Measurements from ENCODE around the gene CD22.
"Not testable (repeated sequence)": the region's sequence is repeated elsewhere in the genome, so short reads cannot be mapped to it uniquely, and the experiment has no call there.

The CD22 gene

DNA sequence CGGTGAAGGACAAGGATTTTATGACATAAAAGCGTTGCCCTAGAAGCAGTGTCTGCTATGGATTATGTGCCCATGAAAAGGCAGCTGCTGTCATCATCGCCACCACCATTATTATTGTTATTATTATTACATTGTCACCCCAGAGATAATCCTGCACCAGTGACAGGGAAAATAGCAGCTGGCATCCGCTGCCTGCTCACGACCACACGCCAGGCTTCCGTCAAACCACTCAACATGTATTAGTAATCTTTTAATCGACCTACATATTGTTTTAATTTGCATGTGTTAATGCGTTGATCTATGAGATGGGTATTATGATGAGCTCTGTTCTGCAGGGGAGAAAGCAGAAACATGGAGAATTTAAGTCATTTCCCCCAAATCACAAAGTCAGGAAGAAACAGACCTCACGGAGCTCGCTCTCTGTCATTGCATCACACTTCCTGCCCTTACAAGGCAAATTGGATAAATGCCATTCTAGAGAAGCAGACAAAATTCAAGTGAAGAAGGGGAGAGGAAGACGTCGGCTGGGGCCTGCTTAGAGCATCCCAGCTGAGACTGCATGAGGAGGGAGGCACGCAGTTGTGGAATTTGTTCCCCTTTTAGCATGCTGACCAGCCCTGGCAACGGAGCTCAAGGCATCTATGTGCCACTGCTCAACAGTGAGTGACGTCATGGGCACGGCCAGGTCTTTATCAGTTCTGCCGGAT, 29.0 kb downstream of the CD22 start, which contains the start of gene FFAR3:
TSS of gene FFAR3 (plus strand) at position 594 of the 707 bp plus-strand sequence. CDS start 431 bp downstream, outside the sequence.
- Histone ChIP-seq H3K36me3 (ENCODE audit: control insufficient read depth, low read depth, low read length) (no peaks in the 10 kb centered on the region), H3K9ac (ENCODE audit: low read length) (no peak within 1 kb of the TSS), H3K27me3 (ENCODE audit: control insufficient read depth, insufficient read depth, low read length) (no peaks in the 10 kb centered on the region), H3K4me1 (ENCODE audit: control insufficient read depth, low read depth, low read length) (no peaks in the 10 kb centered on the region), H3K9me3 (ENCODE audit: control insufficient read depth, low read depth, low read length) (no peaks in the 10 kb centered on the region), H3K4me3 (ENCODE audit: low read length) (no peak within 1 kb of the TSS), H3K27ac (ENCODE audit: low read length) (no peak within 1 kb of the TSS)

DNA sequence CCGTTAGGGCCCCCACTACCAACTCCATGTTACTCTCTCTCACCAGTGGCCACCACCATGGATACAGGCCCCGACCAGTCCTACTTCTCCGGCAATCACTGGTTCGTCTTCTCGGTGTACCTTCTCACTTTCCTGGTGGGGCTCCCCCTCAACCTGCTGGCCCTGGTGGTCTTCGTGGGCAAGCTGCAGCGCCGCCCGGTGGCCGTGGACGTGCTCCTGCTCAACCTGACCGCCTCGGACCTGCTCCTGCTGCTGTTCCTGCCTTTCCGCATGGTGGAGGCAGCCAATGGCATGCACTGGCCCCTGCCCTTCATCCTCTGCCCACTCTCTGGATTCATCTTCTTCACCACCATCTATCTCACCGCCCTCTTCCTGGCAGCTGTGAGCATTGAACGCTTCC, 29.8 kb downstream of the CD22 start:
- not testable (repeated sequence) for H3K27ac ChIP-seq (ENCODE audit: low read length); H3K4me3 ChIP-seq (ENCODE audit: low read length); H3K9me3 ChIP-seq (ENCODE audit: control insufficient read depth, low read depth, low read length); H3K4me1 ChIP-seq (ENCODE audit: control insufficient read depth, low read depth, low read length); H3K36me3 ChIP-seq (ENCODE audit: control insufficient read depth, low read depth, low read length); H3K27me3 ChIP-seq (ENCODE audit: control insufficient read depth, insufficient read depth, low read length); H3K9ac ChIP-seq (ENCODE audit: low read length)

DNA sequence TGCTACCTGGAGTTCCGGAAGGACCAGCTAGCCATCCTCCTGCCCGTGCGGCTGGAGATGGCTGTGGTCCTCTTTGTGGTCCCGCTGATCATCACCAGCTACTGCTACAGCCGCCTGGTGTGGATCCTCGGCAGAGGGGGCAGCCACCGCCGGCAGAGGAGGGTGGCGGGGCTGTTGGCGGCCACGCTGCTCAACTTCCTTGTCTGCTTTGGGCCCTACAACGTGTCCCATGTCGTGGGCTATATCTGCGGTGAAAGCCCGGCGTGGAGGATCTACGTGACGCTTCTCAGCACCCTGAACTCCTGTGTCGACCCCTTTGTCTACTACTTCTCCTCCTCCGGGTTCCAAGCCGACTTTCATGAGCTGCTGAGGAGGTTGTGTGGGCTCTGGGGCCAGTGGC, 30.4 kb downstream of the CD22 start:
- not testable (repeated sequence) for H3K36me3 ChIP-seq (ENCODE audit: control insufficient read depth, low read depth, low read length); H3K4me1 ChIP-seq (ENCODE audit: control insufficient read depth, low read depth, low read length); H3K4me3 ChIP-seq (ENCODE audit: low read length); H3K27me3 ChIP-seq (ENCODE audit: control insufficient read depth, insufficient read depth, low read length); H3K9me3 ChIP-seq (ENCODE audit: control insufficient read depth, low read depth, low read length); H3K9ac ChIP-seq (ENCODE audit: low read length); H3K27ac ChIP-seq (ENCODE audit: low read length)

DNA sequence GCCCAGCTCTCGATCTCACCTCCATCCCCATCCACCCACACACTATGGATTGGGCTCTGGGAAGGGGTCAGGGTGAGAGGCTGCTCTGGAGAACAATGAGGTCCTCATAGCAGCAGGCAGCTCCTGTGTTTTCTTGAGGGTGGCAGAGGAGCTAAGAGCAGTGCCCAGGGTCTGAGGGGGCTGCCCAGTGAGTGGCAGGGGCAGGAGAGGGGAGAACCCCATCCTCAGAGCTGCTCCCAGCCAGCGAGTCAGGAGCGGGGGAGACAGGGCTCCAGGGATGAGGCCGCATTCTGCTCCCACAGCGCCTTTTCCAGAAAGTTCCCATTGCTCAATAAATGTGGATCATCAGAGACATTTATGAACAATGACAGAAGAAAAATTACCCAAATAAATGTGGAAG, 31.1 kb downstream of the CD22 start:
- not testable (repeated sequence) for H3K27ac ChIP-seq (ENCODE audit: low read length); H3K4me1 ChIP-seq (ENCODE audit: control insufficient read depth, low read depth, low read length); H3K27me3 ChIP-seq (ENCODE audit: control insufficient read depth, insufficient read depth, low read length); H3K9me3 ChIP-seq (ENCODE audit: control insufficient read depth, low read depth, low read length); H3K9ac ChIP-seq (ENCODE audit: low read length); H3K36me3 ChIP-seq (ENCODE audit: control insufficient read depth, low read depth, low read length); H3K4me3 ChIP-seq (ENCODE audit: low read length)

DNA sequence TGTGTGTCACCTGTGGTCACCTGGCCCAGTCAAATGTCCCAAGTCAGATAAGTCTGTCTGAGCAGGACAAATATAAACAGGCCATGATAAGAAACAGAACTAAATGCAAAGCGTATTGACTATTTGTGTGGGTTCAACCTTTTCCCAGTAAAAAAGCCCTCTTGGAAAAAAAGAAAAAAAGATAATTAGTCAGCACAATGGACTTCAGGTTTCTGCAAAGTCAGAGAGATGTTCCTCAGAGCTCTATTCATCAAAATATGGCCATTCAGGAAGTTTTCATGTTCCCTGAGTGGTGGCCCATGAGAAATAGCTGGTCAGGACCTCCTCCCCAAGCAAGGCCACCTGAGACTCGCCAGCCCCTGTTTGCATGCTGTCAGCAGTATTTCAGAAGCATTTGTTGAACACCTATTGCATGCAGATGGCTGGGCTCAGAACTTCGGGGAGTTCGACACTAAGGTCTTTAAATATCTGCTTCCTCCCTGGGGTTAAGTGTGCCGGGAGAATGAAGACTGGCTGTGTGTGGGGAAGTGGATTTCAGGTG, 32.0 kb downstream of the CD22 start:
- Histone ChIP-seq H3K27me3 (ENCODE audit: control insufficient read depth, insufficient read depth, low read length) (no peaks in the 10 kb centered on the region), H3K4me1 (ENCODE audit: control insufficient read depth, low read depth, low read length) (no peaks in the 10 kb centered on the region), H3K9me3 (ENCODE audit: control insufficient read depth, low read depth, low read length) (no peaks in the 10 kb centered on the region), H3K9ac (ENCODE audit: low read length) (no peak overlapping the region), H3K4me3 (ENCODE audit: low read length) (no peak overlapping the region), H3K27ac (ENCODE audit: low read length) (no peak overlapping the region), H3K36me3 (ENCODE audit: control insufficient read depth, low read depth, low read length) (no peaks in the 10 kb centered on the region)

DNA sequence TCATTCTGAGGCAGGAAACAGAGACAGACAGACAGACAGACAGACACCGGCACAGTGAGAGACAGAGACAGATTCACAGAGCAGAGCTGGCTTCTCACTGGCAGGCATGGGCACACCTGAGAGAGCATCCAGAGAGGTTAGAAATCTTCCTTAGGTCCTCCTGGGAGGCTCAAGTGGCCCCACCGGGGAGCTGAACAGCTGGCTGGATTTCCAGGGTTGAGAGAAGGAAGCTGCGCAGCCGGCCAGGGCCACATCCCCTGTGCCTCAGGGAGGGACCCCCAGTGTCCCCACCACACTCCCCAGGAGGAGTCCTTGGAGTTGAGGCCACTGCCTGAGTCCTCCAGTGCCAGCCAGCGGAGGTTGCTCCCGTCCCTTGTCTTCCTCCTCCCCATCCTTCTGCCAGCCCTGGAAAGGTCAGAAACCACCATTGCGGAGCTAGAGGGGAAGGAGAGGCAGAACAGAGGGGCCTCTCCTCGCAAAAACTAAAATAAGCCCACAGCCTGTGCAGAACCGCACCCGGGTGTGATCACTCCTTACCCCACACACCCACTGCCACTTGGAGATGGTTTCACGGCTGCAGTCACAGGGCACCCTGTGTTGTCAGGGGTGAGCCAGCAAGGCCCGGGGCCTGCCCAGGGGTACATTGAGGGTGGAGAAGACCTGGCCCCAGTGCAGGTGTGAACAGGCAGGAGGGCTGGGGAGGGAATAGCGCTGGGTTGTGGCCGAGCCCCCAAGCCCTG, 33.4 kb downstream of the CD22 start:
- no peak overlapping the region for H3K4me3 ChIP-seq (ENCODE audit: low read length)
- no peak overlapping the region for H3K27ac ChIP-seq (ENCODE audit: low read length)
- H3K27me3 ChIP-seq (ENCODE audit: control insufficient read depth, insufficient read depth, low read length): no peaks in the 10 kb centered on the region
- no peaks in the 10 kb centered on the region for H3K36me3 ChIP-seq (ENCODE audit: control insufficient read depth, low read depth, low read length)
- no peaks in the 10 kb centered on the region for H3K9me3 ChIP-seq (ENCODE audit: control insufficient read depth, low read depth, low read length)
- no peak overlapping the region for H3K9ac ChIP-seq (ENCODE audit: low read length)
- no peaks in the 10 kb centered on the region for H3K4me1 ChIP-seq (ENCODE audit: control insufficient read depth, low read depth, low read length)

DNA sequence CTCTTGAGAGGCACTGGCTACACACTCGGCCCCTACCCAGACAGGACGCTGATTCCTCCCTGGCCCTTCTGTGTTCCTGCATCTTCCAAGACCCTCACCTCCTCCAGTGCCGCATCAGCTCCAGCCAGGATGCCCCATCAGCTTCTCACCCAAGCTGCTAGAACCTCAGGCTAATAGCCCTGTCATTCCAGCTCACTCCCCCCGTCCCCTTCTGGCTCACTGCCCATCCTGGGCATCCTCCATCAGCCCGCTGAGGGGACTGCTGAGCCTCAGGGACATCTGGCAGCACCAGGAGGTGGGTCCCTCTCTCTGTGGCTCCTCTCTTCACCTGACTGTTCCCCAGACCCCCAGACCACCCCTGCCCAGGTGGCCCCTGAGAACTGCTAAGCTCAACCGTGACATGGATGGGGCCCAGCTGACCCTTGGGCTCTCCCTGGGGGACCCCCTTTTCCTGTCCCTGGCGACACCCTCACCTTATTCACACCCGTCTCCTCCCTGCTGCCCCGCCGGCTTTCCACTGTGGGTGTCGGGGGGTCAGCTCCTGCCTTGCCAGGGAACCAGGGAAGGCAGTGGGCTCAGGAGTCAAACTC, 34.1 kb downstream of the CD22 start:
- no peak overlapping the region for H3K9ac ChIP-seq (ENCODE audit: low read length)
- H3K4me1 ChIP-seq (ENCODE audit: control insufficient read depth, low read depth, low read length): no peaks in the 10 kb centered on the region
- no peaks in the 10 kb centered on the region for H3K27me3 ChIP-seq (ENCODE audit: control insufficient read depth, insufficient read depth, low read length)
- H3K27ac ChIP-seq (ENCODE audit: low read length): no peak overlapping the region
- H3K4me3 ChIP-seq (ENCODE audit: low read length): no peak overlapping the region
- no peaks in the 10 kb centered on the region for H3K9me3 ChIP-seq (ENCODE audit: control insufficient read depth, low read depth, low read length)
- H3K36me3 ChIP-seq (ENCODE audit: control insufficient read depth, low read depth, low read length): no peaks in the 10 kb centered on the region

DNA sequence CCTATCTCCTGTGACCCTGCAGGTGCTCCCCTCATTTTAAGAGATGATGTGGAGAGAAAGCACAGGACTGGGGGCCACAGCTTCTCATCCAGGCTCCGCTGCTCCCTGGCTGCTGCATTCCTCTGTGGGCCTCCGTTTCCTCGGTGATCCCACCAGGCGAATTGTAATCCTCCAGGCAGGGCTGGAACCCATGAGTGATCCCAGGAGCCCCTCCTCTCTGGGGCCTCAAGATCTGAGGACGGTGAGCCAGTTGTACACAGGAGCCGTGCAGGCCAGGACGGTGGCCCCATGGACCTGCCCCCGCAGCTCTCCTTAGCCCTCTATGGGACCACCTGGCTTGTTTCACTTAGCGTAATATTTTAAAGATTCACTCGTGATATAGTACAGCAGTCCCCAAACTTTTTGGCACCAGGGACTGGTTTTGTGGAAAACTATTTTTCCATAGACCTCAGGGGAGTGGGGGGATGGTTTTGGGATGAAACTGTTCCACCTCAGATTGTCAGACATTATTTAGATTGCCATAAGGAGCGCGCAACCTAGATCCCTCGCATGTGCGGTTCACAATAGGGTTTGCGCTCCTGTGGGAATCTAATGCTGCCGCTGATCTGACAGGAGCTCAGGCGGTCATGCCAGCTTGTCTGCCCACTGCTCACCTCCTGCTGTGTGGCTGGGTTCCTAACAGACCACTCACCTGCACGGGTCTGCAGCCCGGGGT, 34.9 kb downstream of the CD22 start:
- Histone ChIP-seq H3K27ac (ENCODE audit: low read length) (no peak overlapping the region), H3K36me3 (ENCODE audit: control insufficient read depth, low read depth, low read length) (no peaks in the 10 kb centered on the region), H3K4me3 (ENCODE audit: low read length) (no peak overlapping the region), H3K9ac (ENCODE audit: low read length) (no peak overlapping the region), H3K9me3 (ENCODE audit: control insufficient read depth, low read depth, low read length) (no peaks in the 10 kb centered on the region), H3K4me1 (ENCODE audit: control insufficient read depth, low read depth, low read length) (no peaks in the 10 kb centered on the region), H3K27me3 (ENCODE audit: control insufficient read depth, insufficient read depth, low read length) (no peaks in the 10 kb centered on the region)

DNA sequence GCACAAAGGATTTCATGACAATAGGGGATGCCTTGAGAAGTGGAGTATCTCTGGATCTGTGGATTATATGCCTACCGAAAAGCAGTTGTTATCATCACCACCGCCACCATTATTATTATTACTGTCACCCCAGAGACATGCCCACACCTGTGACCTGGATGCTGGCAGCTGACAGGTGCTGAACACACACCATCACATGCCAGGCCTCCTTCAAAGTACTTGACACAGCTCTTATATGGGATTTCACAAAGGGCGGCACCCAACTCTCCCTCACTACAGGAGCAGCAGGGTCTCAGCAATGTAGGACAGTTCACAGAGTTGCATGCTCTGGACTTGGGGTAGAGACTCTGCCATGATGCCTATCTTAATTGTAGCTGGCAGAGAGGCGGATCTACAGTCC, 36.3 kb downstream of the CD22 start:
- H3K9ac ChIP-seq (ENCODE audit: low read length): no peak overlapping the region
- peaks cover 3% of the 10 kb centered on the region for H3K9me3 ChIP-seq (ENCODE audit: control insufficient read depth, low read depth, low read length)
- no peaks in the 10 kb centered on the region for H3K36me3 ChIP-seq (ENCODE audit: control insufficient read depth, low read depth, low read length)
- H3K4me3 ChIP-seq (ENCODE audit: low read length): no peak overlapping the region
- no peak overlapping the region for H3K27ac ChIP-seq (ENCODE audit: low read length)
- H3K4me1 ChIP-seq (ENCODE audit: control insufficient read depth, low read depth, low read length): no peaks in the 10 kb centered on the region
- no peaks in the 10 kb centered on the region for H3K27me3 ChIP-seq (ENCODE audit: control insufficient read depth, insufficient read depth, low read length)

DNA sequence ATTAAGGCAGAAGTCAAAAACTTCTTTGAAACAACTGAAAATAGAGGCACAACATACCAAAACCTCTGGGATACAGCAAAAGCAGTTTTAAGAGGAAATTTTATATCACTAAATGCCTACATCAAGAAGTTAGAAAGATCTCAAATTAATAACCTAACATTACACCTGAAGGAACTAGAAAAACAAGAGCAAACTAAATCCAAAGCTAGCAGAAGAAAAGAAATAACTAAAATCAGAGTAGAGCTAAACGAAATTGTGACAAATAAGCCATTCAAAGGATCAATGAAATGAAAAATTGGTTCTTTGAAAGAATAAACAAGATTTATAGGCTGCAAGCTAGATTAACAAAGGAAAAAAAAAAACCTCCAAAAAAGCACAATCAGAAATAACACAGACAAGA, 39.4 kb downstream of the CD22 start:
- Histone ChIP-seq H3K4me3 (ENCODE audit: low read length) (no peak overlapping the region), H3K27me3 (ENCODE audit: control insufficient read depth, insufficient read depth, low read length) (no peaks in the 10 kb centered on the region), H3K4me1 (ENCODE audit: control insufficient read depth, low read depth, low read length) (no peaks in the 10 kb centered on the region), H3K9ac (ENCODE audit: low read length) (no peak overlapping the region), H3K36me3 (ENCODE audit: control insufficient read depth, low read depth, low read length) (no peaks in the 10 kb centered on the region), H3K27ac (ENCODE audit: low read length) (no peak overlapping the region), H3K9me3 (ENCODE audit: control insufficient read depth, low read depth, low read length) (peaks cover 3% of the 10 kb centered on the region)

- Histone ChIP-seq H3K9me3 (ENCODE audit: control insufficient read depth, low read depth, low read length) (peaks cover 3% of the 10 kb centered on the region), H3K4me1 (ENCODE audit: control insufficient read depth, low read depth, low read length) (no peaks in the 10 kb centered on the region), H3K27ac (ENCODE audit: low read length) (no peak overlapping the region), H3K9ac (ENCODE audit: low read length) (no peak overlapping the region), H3K4me3 (ENCODE audit: low read length) (no peak overlapping the region), H3K27me3 (ENCODE audit: control insufficient read depth, insufficient read depth, low read length) (no peaks in the 10 kb centered on the region), H3K36me3 (ENCODE audit: control insufficient read depth, low read depth, low read length) (no peaks in the 10 kb centered on the region)
Observed at GRCh38 chr19:35369522-35369921, 40.5 kb downstream of the CD22 start.

All from iPS-18a (cell line).